GM23338 (cell line): ENCODE results near the gene PHLDB3. TPM values are rescaled to one million over a fixed set of nuclear protein-coding genes. Genes with fewer than 3 reads are reported as not detected.

ENCODE experiments used
- ATAC-seq: fragments of 200-7000 bp; cut with Tn5 transposase; 3 replicates; pipeline ENCODE4 v1.9.1; 2020
- DNase-seq: peaks from one replicate; pipeline ENCODE4 v3.0.0-alpha.2; 2015; ENCODE audit warnings: low spot score
- H2AFZ ChIP-seq: fragments of 200-600 bp; sonication (generic); 2 replicates; pipeline ENCODE4 v1.8.0; 2016; ENCODE audit warnings: antibody characterized with exemption, mild to moderate bottlenecking, moderate library complexity
- H3F3A ChIP-seq: fragments of 200-600 bp; sonication (generic); replicated peaks from 2 replicates; pipeline ENCODE4 v1.8.0; 2017; ENCODE audit warnings: antibody characterized with exemption, mixed run types, low read depth
- H3K27ac ChIP-seq: fragments of 200-600 bp; sonication (generic); 2 replicates; pipeline ENCODE4 v1.6.1; 2016; ENCODE audit warnings: low read depth
- H3K27me3 ChIP-seq: fragments of 200-600 bp; sonication (generic); 2 replicates; pipeline ENCODE4 v1.8.0; 2016; ENCODE audit warnings: mild to moderate bottlenecking, mixed run types, moderate library complexity; ENCODE audit not compliant: insufficient read depth
- H3K36me3 ChIP-seq: fragments of 200-600 bp; sonication (generic); 2 replicates; pipeline ENCODE4 v1.8.0; 2016; ENCODE audit warnings: mild to moderate bottlenecking; ENCODE audit not compliant: insufficient read depth
- H3K4me1 ChIP-seq: fragments of 200-600 bp; sonication (generic); 2 replicates; pipeline ENCODE4 v1.8.0; 2016; ENCODE audit warnings: mild to moderate bottlenecking, moderate library complexity; ENCODE audit not compliant: insufficient read depth
- H3K4me2 ChIP-seq: fragments of 200-600 bp; sonication (generic); 2 replicates; pipeline ENCODE4 v1.7.1; 2017; ENCODE audit warnings: mixed run types
- H3K4me3 ChIP-seq: fragments of 200-600 bp; sonication (generic); 2 replicates; pipeline ENCODE4 v1.6.1; 2016; ENCODE audit warnings: mixed run types
- H3K79me2 ChIP-seq: fragments of 200-600 bp; sonication (generic); replicated peaks from 2 replicates; pipeline ENCODE4 v1.8.0; 2017; ENCODE audit warnings: mild to moderate bottlenecking; ENCODE audit not compliant: insufficient read depth
- H3K9me2 ChIP-seq: fragments of 200-600 bp; sonication (generic); 2 replicates; pipeline ENCODE4 v1.8.0; 2017; ENCODE audit not compliant: insufficient read depth
- H4K20me1 ChIP-seq: fragments of 200-600 bp; sonication (generic); replicated peaks from 2 replicates; pipeline ENCODE4 v1.8.0; 2017; ENCODE audit warnings: mild to moderate bottlenecking; ENCODE audit not compliant: insufficient read depth
- H3K27ac Mint-ChIP-seq: 2 replicates; pipeline ENCODE4 v1.8.0; 2020; ENCODE audit warnings: inconsistent platforms, mild to moderate bottlenecking, moderate library complexity, mixed read lengths
- H3K27me3 Mint-ChIP-seq: 3 replicates; pipeline ENCODE4 v1.8.0; 2022; ENCODE audit warnings: low read depth, mild to moderate bottlenecking, moderate library complexity, mixed read lengths, inconsistent platforms; ENCODE audit not compliant: insufficient read depth, poor library complexity
- H3K36me3 Mint-ChIP-seq: 3 replicates; pipeline ENCODE4 v1.8.0; 2021; ENCODE audit warnings: low read depth, mild to moderate bottlenecking, inconsistent platforms, moderate library complexity, mixed read lengths
- H3K4me1 Mint-ChIP-seq: 3 replicates; pipeline ENCODE4 v1.8.0; 2020; ENCODE audit warnings: mild to moderate bottlenecking, inconsistent platforms, mixed read lengths
- H3K4me3 Mint-ChIP-seq: 3 replicates; pipeline ENCODE4 v1.8.0; 2021; ENCODE audit warnings: moderate library complexity, mild to moderate bottlenecking, inconsistent platforms, mixed read lengths
- H3K9me3 Mint-ChIP-seq: 3 replicates; pipeline ENCODE4 v1.8.0; 2020; ENCODE audit warnings: moderate library complexity, mild to moderate bottlenecking, inconsistent platforms, mixed read lengths
- EZH2 ChIP-seq: fragments of 200-600 bp; sonication (generic); IDR thresholded peaks from one replicate; pipeline ENCODE4 v1.8.0; 2017; ENCODE audit warnings: antibody characterized with exemption, mild to moderate bottlenecking, low read depth; ENCODE audit not compliant: unreplicated experiment
- POLR2AphosphoS5 ChIP-seq: IDR thresholded peaks from 2 replicates; pipeline ENCODE4 v1.6.1; 2016; ENCODE audit warnings: antibody characterized with exemption, low read depth
- ZNF114 ChIP-seq: fragments of 250-450 bp; sonication (Bioruptor Pico); IDR thresholded peaks from 2 replicates; pipeline ENCODE4 v1.5.0; 2020; ENCODE audit warnings: mild to moderate bottlenecking, moderate library complexity
- polyA plus RNA-seq: library from polyadenylated mRNA; unstranded; fragments of >200 nt; fragmentation: Nextera tagmentation; extraction: Ambion mirVana; gene quantifications from 2 replicates; pipeline ENCODE4 v1.2.1, GENCODE V29; 2016
- total RNA-seq: library from RNA; depleted of rRNA; stranded (reverse); fragments of >200 nt; shearing (Covaris generic); gene quantifications from 2 replicates; pipeline ENCODE4 v1.2.3, GENCODE V29; 2014
- TF ChIP-seq, protein P1 (sequence below): fragments of 250-450 bp; sonication (Bioruptor Pico); IDR thresholded peaks from 2 replicates; pipeline ENCODE4 v1.5.0; 2020; ENCODE audit warnings: mild to moderate bottlenecking, moderate library complexity
- TF ChIP-seq, protein P2 (sequence below): IDR thresholded peaks from 2 replicates; pipeline ENCODE4 v1.6.1; 2016; ENCODE audit warnings: antibody characterized with exemption

PHLDB3 gene
- total and polyA plus RNA-seq, 2 experiments from 2014 or later: 6.3 to 15.4 TPM

- TF ChIP-seq, protein P1, sequence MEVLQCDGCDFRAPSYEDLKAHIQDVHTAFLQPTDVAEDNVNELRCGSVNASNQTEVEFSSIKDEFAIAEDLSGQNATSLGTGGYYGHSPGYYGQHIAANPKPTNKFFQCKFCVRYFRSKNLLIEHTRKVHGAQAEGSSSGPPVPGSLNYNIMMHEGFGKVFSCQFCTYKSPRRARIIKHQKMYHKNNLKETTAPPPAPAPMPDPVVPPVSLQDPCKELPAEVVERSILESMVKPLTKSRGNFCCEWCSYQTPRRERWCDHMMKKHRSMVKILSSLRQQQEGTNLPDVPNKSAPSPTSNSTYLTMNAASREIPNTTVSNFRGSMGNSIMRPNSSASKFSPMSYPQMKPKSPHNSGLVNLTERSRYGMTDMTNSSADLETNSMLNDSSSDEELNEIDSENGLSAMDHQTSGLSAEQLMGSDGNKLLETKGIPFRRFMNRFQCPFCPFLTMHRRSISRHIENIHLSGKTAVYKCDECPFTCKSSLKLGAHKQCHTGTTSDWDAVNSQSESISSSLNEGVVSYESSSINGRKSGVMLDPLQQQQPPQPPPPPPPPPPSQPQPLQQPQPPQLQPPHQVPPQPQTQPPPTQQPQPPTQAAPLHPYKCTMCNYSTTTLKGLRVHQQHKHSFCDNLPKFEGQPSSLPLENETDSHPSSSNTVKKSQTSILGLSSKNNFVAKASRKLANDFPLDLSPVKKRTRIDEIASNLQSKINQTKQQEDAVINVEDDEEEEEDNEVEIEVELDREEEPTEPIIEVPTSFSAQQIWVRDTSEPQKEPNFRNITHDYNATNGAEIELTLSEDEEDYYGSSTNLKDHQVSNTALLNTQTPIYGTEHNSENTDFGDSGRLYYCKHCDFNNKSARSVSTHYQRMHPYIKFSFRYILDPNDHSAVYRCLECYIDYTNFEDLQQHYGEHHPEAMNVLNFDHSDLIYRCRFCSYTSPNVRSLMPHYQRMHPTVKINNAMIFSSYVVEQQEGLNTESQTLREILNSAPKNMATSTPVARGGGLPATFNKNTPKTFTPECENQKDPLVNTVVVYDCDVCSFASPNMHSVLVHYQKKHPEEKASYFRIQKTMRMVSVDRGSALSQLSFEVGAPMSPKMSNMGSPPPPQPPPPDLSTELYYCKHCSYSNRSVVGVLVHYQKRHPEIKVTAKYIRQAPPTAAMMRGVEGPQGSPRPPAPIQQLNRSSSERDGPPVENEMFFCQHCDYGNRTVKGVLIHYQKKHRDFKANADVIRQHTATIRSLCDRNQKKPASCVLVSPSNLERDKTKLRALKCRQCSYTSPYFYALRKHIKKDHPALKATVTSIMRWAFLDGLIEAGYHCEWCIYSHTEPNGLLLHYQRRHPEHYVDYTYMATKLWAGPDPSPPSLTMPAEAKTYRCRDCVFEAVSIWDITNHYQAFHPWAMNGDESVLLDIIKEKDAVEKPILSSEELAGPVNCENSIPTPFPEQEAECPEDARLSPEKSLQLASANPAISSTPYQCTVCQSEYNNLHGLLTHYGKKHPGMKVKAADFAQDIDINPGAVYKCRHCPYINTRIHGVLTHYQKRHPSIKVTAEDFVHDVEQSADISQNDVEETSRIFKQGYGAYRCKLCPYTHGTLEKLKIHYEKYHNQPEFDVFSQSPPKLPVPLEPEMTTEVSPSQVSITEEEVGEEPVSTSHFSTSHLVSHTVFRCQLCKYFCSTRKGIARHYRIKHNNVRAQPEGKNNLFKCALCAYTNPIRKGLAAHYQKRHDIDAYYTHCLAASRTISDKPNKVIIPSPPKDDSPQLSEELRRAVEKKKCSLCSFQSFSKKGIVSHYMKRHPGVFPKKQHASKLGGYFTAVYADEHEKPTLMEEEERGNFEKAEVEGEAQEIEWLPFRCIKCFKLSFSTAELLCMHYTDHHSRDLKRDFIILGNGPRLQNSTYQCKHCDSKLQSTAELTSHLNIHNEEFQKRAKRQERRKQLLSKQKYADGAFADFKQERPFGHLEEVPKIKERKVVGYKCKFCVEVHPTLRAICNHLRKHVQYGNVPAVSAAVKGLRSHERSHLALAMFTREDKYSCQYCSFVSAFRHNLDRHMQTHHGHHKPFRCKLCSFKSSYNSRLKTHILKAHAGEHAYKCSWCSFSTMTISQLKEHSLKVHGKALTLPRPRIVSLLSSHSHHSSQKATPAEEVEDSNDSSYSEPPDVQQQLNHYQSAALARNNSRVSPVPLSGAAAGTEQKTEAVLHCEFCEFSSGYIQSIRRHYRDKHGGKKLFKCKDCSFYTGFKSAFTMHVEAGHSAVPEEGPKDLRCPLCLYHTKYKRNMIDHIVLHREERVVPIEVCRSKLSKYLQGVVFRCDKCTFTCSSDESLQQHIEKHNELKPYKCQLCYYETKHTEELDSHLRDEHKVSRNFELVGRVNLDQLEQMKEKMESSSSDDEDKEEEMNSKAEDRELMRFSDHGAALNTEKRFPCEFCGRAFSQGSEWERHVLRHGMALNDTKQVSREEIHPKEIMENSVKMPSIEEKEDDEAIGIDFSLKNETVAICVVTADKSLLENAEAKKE (CRISPR knock-in tag): no peak
These were observed 18.6 kb downstream of the PHLDB3 start (continued) for GRCh38 chr19:43485951-43486350.

DNA sequence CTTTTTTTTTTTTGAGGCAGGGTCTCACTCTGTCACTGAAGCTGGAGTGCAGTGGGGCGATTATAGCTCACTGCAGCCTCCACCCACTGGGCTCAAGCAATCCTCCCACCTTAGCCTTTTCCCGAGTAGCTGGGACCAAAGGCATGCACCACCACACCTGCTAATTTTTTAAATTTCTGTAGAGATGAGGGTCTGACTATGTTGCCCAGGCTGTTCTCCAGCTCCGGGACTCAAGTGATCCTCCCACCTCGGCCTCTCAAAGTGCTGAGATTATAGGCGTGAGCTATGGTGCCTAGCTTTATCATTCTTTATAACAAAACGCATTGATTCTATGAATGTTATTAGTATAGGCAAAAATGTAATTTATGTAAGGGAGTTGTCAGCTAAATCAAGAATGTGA is 21.3 kb downstream of the PHLDB3 start:
- H3K4me3 ChIP-seq: no peak overlapping the region
- no peaks in the 10 kb centered on the region for H3K27me3 ChIP-seq
- Mint-ChIP-seq H3K36me3 (no peaks in the 10 kb centered on the region), H3K9me3 (no peaks in the 10 kb centered on the region), H3K27ac (no peak overlapping the region), H3K27me3 (peaks cover 3% of the 10 kb centered on the region), H3K4me3 (no peak overlapping the region), H3K4me1 (no peaks in the 10 kb centered on the region)
- no peak overlapping the region for H3K27ac ChIP-seq
- H3F3A ChIP-seq: no peaks in the 10 kb centered on the region
- H3K79me2 ChIP-seq: no peaks in the 10 kb centered on the region
- no peaks in the 10 kb centered on the region for H3K36me3 ChIP-seq
- no peaks in the 10 kb centered on the region for H3K9me2 ChIP-seq
- H3K4me2 ChIP-seq: no peak overlapping the region
- no peak overlapping the region for H2AFZ ChIP-seq
- DNase-seq: no peak
- no peaks in the 10 kb centered on the region for H4K20me1 ChIP-seq
- no peaks in the 10 kb centered on the region for H3K4me1 ChIP-seq
- no peak for ATAC-seq
- TF ChIP-seq POLR2AphosphoS5 (no peak), ZNF114 (CRISPR knock-in tag) (no peak), EZH2 (no peak)
- TF ChIP-seq, protein P1 (CRISPR knock-in tag): no peak
- TF ChIP-seq, protein P2, sequence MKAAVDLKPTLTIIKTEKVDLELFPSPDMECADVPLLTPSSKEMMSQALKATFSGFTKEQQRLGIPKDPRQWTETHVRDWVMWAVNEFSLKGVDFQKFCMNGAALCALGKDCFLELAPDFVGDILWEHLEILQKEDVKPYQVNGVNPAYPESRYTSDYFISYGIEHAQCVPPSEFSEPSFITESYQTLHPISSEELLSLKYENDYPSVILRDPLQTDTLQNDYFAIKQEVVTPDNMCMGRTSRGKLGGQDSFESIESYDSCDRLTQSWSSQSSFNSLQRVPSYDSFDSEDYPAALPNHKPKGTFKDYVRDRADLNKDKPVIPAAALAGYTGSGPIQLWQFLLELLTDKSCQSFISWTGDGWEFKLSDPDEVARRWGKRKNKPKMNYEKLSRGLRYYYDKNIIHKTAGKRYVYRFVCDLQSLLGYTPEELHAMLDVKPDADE: no peak
